Breast epithelium (tissue), 4 donors: ENCODE measurements around the gene UBXN6. TPM values are rescaled to one million over a fixed set of nuclear protein-coding genes. Genes with fewer than 3 reads are reported as not detected.

Experiments used
- DNase-seq, 2 donors: peaks; one replicate each; pipeline ENCODE4 v3.0.0-alpha.2; 2019; ENCODE audit warnings: low spot score in 2 of 2
- H3K27ac ChIP-seq, 2 donors: fragments of 200-600 bp; sonication (generic) in 1 of 2; one replicate each; pipeline ENCODE4 v1.5.1; 2016 to 2019; ENCODE audit warnings: mild to moderate bottlenecking in 1 of 2
- H3K27me3 ChIP-seq, 2 donors: fragments of 200-600 bp; sonication (generic) in 1 of 2; one replicate each; pipeline versions ENCODE4 v1.5.1 to v1.6.0; 2017 to 2019; ENCODE audit warnings: control low read depth in 1 of 2, mild to moderate bottlenecking in 1 of 2
- H3K36me3 ChIP-seq: fragments of 200-600 bp; one replicate; pipeline ENCODE4 v1.5.1; 2019
- H3K4me1 ChIP-seq, 2 donors: fragments of 200-600 bp; sonication (generic); one replicate each; pipeline ENCODE4 v1.5.1; 2016 to 2019; ENCODE audit warnings: control low read depth in 1 of 2
- H3K4me3 ChIP-seq, 3 donors: fragments of 200-600 bp; sonication (generic); 1 replicate in 2 of 3; 2 replicates in 1 of 3; pipeline ENCODE4 v1.5.1; 2016 to 2019; ENCODE audit warnings: mild to moderate bottlenecking in 3 of 3, moderate library complexity in 2 of 3
- H3K9me3 ChIP-seq, 2 donors: fragments of 200-600 bp; sonication (generic) in 1 of 2; one replicate each; pipeline ENCODE4 v1.5.1; 2016 to 2019; ENCODE audit warnings: control low read depth in 1 of 2
- POLR2A ChIP-seq: fragments of 450-650 bp; IDR thresholded peaks from one replicate; pipeline ENCODE4 v1.6.1; 2016; ENCODE audit warnings: antibody characterized with exemption, mild to moderate bottlenecking, moderate library complexity
- POLR2AphosphoS5 ChIP-seq, 3 donors: sonication (generic); formaldehyde crosslinking; IDR thresholded peaks; one replicate each; pipeline ENCODE4 v1.6.1; 2017; ENCODE audit warnings: antibody characterized with exemption in 3 of 3
- intact Hi-C: fragments of 100-400 bp; cut with DNase I; formaldehyde crosslinking; loops from one replicate; pipeline ENCODE4 v1.15.1; 2023; ENCODE audit warnings: low total_unique reads
- total RNA-seq, 3 donors: library from RNA; depleted of rRNA; stranded (reverse); fragments of >200 nt; gene quantifications; one replicate each; pipeline ENCODE4 v1.1.0, GENCODE V29; 2016
- TF ChIP-seq, protein P1 (sequence below), 3 donors: fragments of 450-650 bp; IDR thresholded peaks; one replicate each; pipeline ENCODE4 v1.5.1; 2016 to 2017; ENCODE audit warnings: antibody characterized with exemption in 3 of 3, mild to moderate bottlenecking in 3 of 3, moderate library complexity in 3 of 3

The UBXN6 gene
- total RNA-seq, 3 donors from 2014 or later: 72.9 to 139 (median 91.1) TPM

DNA sequence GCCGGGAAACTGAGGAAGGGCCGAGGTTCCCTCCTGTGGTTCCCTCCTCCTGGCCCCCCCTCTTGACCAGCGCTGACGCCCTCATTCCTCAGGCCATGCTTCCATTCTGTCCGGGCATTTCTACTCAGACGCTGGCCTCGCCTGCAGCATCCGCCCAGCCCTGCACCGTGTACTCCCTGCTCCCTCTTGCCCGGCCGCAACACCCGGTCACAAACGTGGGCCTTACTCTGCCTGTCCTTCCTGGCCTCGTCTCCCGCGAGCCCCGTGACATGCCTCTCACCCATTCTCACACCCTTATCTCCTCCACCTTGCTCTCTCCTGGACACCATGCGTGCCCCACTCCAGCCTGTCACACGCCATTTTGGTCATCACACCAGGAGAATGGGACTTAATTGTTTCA is 25.8 kb upstream of the UBXN6 start:
- H3K27ac ChIP-seq: no peak overlapping the region
- no peak for TF ChIP-seq POLR2A
- TF ChIP-seq, protein P1, sequence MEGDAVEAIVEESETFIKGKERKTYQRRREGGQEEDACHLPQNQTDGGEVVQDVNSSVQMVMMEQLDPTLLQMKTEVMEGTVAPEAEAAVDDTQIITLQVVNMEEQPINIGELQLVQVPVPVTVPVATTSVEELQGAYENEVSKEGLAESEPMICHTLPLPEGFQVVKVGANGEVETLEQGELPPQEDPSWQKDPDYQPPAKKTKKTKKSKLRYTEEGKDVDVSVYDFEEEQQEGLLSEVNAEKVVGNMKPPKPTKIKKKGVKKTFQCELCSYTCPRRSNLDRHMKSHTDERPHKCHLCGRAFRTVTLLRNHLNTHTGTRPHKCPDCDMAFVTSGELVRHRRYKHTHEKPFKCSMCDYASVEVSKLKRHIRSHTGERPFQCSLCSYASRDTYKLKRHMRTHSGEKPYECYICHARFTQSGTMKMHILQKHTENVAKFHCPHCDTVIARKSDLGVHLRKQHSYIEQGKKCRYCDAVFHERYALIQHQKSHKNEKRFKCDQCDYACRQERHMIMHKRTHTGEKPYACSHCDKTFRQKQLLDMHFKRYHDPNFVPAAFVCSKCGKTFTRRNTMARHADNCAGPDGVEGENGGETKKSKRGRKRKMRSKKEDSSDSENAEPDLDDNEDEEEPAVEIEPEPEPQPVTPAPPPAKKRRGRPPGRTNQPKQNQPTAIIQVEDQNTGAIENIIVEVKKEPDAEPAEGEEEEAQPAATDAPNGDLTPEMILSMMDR (IDR thresholded peaks at IDR 0.05): no peak
- no peak for TF ChIP-seq POLR2AphosphoS5 (IDR thresholded peaks at IDR 0.05)

DNA sequence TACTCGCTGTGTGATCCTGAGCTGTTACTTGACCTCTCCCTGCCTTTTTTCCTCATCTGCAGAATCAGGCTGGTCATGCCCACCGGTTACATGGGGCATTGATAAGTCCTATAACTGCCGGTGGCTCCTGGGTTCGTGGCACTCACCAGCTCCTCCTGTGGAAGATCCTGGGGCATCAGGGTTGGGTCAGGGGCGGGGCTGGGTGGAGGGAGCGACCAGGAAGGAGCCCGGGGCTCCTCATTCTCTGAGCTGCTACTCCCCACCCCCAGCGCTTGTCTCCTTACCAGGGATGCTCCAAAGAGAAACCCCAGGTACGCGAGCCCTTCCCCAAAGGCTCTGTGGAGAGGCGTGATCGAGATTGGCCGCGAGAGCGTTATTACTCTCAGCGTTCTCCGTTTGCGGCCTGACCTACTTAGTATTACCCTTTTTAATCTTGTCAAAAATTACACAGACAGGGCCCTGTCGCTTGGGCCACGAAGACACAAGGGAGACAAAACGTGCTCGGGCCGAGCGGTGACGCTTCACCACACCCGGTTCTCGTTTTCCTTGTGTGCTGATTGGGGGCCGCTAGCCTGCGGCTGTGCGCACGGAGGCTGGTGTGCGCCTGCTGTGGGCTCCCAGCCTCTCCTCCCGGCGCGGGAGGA is 25.2 kb upstream of the UBXN6 start:
- H3K36me3 ChIP-seq: no peaks in the 10 kb centered on the region

More for the DNA sequence above, 25.8 kb upstream of the UBXN6 start:
- Histone ChIP-seq H3K27me3 (no peaks in the 10 kb centered on the region), H3K36me3 (no peaks in the 10 kb centered on the region), H3K9me3 (no peaks in the 10 kb centered on the region), H3K4me1 (no peaks in the 10 kb centered on the region), H3K4me3 (no peak overlapping the region)
- DNase-seq: no peak
- intact Hi-C loops: no loop called here

DNA sequence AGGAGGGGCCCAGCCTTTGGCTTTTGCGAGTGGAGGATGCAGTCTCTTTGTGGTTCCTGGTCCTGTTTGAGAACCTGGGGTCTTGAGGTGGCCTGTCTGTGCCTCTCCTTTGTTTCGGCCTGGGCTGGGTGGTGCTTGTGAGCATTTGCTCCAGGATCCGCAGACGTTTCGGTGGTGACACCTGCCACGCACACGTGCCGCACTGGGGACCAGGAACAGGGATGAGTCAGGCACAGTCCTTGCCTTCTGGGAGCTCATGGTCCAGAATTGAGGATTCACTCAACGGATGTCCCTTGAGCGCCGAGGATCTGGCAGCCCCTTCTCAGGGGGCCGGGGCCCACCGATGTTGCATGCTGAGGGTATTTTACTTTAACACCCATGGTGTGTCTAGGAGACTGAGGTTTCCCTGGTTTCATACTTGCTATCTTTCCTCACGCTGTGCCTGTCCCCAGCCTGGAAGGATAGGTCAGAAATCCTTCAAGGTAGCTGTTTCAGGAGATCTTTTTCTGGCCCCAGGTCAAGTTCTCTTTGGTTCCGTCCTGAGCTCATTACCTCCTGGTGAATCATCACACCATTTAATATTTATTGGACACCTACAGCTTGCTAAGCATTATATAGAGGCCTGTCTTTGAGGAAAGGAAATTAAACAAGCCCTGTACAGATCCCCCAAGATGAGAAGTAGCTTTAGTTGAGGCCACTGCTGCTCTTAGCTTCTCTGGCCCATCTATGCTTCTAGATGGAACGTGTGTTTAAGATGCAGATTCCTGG is 19.6 kb upstream of the UBXN6 start:
- peaks cover 8 to 13% of the 10 kb centered on the region in 2 donors for H3K4me1 ChIP-seq
- no peaks in the 10 kb centered on the region for H3K9me3 ChIP-seq
- H3K4me3 ChIP-seq: no peak overlapping the region
- H3K27me3 ChIP-seq: no peaks in the 10 kb centered on the region
- H3K36me3 ChIP-seq: no peaks in the 10 kb centered on the region
- intact Hi-C loops: no loop called here
- no peak for DNase-seq
- no peak overlapping the region for H3K27ac ChIP-seq
- TF ChIP-seq, protein P1 (IDR thresholded peaks at IDR 0.05): no peak
- TF ChIP-seq POLR2AphosphoS5 (IDR thresholded peaks at IDR 0.05) (no peak), POLR2A (no peak)

More for the DNA sequence above, 25.2 kb upstream of the UBXN6 start:
- intact Hi-C loops: no loop called here
- no peaks in the 10 kb centered on the region for H3K9me3 ChIP-seq
- no peak overlapping the region for H3K27ac ChIP-seq
- no peaks in the 10 kb centered on the region for H3K27me3 ChIP-seq
- no peak overlapping the region for H3K4me3 ChIP-seq
- TF ChIP-seq POLR2AphosphoS5 (IDR thresholded peaks at IDR 0.05) (no peak), POLR2A (no peak)
- TF ChIP-seq, protein P1 (IDR thresholded peaks at IDR 0.05): no peak
- no peaks in the 10 kb centered on the region for H3K4me1 ChIP-seq
- no peak for DNase-seq

DNA sequence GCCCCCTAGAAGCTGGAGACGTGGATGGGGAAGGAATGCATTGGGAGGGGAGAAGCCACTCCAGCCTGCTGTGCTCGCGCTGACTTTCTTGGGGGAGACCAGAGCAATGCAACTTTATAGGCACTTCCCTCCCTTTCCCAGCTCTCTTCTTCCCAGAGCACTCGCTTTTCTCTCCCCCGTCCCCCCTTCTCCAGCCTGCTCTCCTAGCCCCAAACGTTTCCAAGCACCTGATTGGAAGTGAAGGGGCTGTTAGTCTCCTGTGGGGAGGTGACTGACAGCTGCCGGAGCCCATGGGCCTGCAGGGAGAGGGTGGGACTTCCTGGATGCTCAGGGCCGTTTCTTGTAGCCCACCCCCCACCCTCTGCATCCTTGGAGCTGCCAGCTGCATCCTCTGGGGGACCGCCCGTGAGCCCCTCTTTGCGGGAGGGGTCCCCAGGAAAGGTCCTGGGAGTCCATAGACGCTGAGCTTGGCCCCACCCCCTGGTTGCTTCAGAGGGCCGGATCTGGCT is 17.0 kb upstream of the UBXN6 start:
- TF ChIP-seq, protein P1 (IDR thresholded peaks at IDR 0.05): no peak
- no peak for TF ChIP-seq POLR2AphosphoS5 (IDR thresholded peaks at IDR 0.05)
- TF ChIP-seq POLR2A: no peak
- no peaks in the 10 kb centered on the region for H3K9me3 ChIP-seq
- no peak overlapping the region for H3K27ac ChIP-seq
- peak overlapping the region; percentile 95 to 99 (median 97) for H3K4me3 ChIP-seq
- H3K36me3 ChIP-seq: no peaks in the 10 kb centered on the region
- no peaks in the 10 kb centered on the region for H3K27me3 ChIP-seq
- DNase-seq: no peak
- peaks cover 8 to 13% of the 10 kb centered on the region in 2 donors for H3K4me1 ChIP-seq
- intact Hi-C loops: no loop called here
